ENCODE results near the gene SHROOM3.
"Not testable (repeated sequence)": the region's sequence is repeated elsewhere in the genome, so short reads cannot be mapped to it uniquely, and the experiment has no call there.

The SHROOM3 gene

DNA sequence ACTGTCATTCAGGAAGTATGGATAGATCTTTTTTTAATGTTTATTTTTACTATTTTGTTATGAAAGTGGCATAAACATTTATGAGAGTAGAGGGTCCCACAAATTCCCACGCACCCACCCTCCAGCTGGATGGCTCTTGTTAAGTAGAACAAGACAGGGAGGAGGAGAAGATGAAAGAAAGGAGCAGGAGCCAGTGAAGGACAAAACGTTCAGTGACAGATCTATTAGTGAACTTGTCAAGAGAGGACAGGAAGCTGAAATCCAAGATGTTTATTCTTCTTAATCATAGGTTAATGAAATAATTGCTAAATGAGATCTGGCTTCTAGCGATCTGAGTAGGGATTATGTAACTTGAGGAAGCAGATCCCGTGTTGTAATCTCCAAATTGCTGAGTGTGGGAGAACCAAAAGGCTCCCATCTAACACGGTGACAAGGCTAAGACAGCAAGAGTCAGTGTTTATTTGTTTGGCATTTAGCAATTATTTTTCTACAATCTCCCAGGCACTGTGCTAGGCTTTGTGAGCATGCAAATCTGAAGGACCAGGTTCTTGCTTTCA is 162.5 kb downstream of the SHROOM3 start:
- no peak for DNase-seq

DNA sequence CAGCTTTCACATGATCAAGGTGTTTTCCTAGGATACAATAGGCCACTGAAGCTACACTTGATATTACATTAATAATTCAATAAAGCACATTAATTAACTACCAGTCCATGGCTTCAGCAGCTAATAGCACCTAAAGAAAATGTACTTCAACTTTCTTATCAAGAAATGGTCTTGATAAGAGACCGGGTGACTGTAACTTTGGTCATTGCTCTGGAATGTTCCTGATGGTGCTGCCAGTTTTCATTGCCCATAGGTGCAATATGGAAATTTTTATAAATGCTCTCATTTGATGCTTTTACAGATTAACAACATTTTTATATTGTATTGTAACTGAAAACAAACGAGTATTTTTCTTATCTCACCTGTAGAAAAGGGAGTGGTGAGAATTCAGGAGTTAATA is 165.4 kb downstream of the SHROOM3 start:
- no peak for DNase-seq

DNA sequence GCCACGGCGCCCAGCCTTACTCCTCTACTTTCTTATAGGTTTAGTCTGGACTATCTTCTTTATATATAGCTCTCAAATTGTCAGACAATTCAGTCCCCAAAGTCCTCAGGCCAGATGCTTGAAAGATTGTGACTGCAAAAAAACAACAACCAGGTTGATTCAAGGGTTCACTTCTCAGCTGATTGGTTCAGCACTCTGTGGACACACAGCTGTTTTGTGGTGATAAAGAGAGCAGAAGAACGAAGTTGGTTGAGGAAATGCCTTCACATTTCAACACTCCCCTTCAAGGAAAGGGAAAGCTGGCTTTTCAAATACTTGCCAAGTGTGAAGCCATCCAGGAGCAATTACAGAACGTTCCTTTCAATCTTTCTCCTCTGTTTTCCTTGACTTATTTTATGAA is 166.8 kb downstream of the SHROOM3 start:
- DNase-seq = no peak

DNA sequence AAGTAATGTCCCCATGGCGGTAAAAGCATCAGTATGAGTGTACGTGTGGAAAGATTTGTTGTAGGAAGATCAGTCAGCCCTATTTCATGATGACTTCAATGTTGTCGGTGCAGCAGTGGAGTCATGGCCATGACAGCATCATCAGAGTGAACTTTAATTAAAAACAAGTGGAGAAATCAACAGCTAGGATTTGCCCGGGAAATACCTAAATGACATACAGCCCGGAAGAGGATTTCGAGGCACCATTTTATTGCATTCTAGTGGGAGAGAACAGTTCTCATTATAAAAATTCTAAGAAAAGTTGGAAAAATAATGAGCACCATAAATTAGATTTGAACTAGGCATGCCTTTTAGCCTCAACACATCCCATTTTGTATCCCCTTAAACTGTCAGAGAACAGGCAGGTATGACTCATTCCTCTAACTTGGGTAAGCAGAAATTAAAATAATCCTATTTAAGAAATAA is 170.1 kb downstream of the SHROOM3 start:
- DNase-seq = no peak

DNA sequence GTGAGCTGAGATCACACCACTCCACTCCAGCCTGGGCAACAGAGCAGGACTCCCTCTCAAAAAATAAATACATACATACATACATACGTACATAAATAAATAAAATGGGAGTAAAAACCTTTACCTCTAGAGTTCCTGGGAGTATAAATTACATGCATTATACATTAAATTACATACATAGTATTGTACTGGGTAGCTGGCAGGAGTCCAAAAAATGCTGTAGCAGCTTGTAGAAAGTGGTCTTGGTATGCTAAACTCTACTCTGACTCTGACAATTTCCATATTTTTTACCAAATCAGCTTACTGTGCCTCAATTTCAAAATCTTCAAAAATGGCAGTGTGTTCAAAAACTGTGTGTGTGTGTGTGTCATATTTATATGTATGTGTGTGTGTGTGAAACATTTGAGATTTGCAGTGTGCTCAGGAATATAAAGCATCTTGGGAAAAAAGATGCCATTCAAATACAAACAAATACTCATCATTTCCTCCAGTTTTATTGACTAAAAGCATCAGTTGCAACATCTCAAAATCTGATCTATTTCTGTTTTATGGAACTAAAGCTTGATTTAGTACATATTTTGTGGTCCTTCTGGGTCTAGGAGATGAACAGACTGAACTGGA is 171.7 kb downstream of the SHROOM3 start:
- no peak for DNase-seq

DNA sequence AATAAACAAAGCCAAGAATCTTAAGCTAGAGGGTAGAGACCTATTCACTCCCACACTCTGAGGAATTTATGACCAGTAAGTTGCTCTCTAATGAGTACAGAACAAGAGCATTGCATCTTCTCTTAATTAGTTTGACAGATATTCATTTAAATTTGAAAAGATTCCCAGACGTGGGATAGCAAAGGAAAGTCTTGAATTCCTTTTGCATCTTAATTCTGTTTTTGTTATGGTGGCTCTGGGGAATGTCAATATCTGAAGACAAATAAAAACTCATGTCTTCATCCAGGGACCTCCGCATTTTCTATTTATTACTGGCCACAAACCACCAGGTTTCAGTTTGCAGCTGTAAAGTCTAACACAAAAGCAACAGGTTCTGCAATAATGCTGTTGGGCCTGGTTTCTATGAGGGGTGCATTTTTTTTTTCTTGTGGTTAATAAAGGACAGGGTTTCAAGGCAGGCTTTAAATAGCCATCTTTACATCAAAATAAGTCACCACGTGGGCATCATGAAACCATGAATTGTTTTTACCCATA is 172.3 kb downstream of the SHROOM3 start:
- no peak for DNase-seq

DNA sequence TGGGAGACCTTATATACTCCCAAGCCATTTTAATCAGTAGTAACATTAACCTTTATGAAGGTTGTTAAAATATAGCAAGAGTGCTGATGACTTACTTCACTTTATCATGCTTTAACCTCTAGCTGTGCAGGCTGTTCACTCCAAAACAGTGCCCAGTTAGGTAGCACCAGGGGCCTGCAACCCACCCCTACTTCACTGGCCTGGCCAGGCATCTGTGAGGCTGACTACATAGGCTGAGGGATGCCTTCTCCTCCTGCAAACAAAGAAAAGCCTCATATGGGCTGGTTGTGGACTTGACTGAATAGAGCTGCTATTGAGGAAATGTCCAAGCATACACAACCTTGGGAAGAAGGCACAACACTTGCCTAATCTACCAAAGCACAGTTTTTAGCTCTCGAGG is 172.8 kb downstream of the SHROOM3 start:
- DNase-seq = no peak

DNA sequence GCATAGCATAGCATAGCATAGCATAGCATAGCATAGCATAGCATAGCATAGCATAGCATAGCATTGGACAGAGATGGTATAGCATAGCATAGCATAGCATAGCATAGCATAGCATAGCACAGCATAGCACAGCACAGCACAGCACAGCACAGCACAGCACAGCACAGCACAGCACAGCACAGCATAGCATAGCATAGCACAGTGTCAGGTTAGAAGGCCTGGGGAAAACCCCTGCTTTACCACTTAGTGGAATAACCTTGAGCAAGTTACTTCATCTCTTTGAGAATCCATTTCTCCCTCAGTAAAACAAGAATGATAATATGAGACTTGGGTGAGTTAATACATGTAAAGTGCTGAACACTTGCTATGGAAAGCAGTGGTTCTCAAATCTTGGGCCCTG is 173.5 kb downstream of the SHROOM3 start:
- DNase-seq = not testable (repeated sequence)

DNA sequence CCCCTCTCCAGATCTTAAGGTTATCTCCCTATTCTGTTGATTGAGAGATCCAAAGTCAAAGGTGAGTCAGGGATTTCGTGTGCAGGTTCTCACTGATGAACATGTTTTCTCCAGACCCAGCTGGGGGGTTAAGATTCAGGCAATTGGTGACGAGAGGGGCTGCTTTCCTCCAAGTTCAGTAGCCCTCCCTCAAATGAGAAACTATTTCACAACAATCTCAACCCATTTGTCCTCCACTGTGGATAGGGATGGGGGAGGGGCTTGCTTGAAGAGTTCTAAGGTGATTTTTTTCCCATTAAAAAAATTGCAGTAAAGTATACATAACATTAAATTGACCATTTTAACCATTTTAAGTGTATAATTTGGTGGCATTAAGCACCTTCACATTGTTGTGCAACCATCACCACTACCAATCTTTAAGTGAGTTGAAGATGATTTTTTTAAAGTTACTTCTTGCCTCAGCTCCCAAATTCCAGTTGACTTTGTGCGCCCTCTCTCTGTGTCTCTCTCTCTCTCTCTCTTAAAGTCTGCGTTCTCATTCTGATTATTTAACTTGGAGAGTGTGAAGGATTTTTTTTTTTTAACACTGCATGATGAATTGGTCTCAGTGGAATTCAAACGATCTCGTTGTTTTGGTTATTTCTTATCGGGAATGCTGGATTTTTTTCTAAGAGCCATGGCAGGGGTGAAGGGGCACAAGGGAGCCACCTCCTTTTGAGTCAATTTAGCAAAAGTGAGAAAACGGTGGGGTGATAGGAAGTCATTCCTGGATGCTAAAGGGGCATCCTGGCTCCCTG is 175.9 kb downstream of the SHROOM3 start:
- no peak for DNase-seq

DNA sequence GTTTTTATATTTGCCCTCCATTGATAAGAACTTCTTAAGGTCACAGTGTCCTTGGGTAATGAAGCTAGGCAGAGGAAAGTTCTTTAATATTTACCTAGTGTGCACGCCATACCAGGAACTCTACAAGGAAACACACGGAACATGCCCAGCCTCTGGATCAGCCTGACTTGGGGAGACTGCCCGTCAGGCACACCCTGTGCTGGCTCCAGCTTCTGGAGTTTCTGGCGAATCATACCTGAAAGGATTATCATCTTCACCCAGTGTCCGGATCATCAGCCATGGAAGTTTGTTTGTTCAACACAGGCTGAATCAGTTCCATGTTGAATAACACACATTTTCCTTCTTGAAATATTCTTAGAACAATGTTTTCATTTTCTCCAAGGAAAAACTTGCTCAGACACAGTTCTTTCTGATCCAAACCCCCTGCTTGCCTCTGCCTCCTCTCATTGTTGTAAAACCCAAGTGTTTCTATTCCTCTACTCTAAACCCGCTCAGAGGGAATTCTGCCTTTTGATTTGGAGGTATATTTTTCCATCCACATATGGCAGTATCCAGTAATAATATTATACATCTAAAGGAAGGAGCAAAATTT is 176.7 kb downstream of the SHROOM3 start:
- no peak for DNase-seq

DNA sequence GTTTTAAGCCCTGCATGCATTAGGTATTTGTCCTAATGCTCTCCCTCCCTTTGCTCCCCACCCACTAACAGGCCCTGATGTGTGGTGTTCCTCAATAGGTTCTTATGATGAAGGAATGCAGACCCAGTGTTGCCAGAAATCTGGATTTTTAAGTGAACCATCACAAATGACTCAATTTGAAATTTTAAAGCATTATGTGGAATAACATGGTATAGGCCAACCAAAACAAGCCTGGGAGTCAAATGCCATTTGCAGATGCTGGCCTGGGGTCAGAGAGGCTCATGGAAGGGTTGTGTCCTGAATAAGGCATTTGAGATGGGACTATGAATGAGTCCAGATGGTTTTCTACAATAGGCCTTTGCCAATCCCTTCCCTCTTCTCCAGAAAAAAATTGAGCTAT is 179.6 kb downstream of the SHROOM3 start:
- no peak for DNase-seq

DNA sequence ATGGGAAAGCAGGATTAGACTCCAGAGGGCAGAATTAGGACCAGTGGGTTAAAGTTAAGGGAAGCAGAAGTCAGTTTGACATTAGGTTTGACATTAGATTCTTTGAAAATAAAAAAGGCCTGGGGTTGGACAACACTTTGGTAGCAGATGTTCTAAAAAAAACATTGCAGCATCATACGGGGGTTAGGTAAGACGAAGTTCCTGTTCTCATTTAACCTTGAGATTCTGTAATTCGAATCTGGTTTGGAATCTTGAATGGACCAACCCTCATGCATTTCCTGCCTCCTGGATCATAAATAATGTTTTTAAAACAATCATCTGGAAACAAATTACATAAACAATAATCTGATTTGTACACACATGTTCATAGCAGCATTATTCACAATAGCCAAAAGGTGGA is 181.0 kb downstream of the SHROOM3 start:
- DNase-seq = no peak

DNA sequence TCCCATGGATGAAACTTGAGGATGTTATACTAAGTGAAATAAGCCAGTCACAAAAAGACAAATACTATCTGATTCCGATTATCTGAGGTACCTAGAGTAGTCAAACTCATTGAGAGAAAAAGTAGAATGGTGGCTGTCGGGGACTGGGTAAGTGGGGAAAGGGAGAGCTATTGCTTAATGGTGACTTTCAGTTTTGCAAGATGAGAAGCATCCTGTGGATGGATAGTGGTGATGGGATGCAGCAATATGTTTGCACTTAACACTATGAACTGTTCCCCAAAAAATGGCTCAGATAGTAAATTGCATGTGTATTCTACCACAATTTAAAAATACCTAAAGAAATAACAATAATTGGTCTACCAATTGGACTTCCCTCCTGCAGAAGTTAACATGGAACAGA is 181.5 kb downstream of the SHROOM3 start:
- DNase-seq = no peak

DNA sequence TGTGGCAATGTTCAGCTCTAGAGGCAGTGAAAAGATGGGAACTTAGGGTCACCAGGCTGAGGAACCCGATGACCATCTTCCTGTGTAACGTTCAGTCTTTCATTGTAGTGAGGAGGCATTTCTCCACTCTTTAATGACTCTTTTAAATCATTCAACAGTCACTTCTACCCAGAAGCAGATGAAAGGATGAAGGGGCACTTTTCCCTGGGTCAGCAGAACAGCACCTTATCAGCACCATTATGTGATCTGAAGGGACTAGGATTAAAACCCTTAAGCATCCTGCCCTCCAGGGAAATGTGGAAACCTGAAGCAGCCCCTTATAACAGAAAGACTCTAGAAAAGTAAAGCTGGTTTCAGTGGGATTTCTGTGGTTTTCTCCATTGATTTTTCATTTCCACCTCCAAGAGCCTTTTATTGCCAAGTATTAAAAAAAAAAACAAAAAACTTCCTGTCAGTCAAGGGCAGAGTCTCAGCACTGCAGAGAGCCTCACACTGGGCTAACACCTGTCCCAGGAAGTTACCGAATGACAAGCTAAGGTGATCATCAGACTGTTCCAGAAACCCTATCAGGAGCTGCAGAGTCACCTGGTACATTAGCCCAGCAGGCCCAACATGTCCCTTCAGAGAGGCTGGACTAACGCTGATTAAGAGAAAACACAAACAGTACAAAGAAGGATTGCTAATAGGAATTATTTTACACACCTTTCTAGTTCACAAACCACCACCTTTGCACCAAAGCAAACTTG is 185.9 kb downstream of the SHROOM3 start:
- no peak for DNase-seq

DNA sequence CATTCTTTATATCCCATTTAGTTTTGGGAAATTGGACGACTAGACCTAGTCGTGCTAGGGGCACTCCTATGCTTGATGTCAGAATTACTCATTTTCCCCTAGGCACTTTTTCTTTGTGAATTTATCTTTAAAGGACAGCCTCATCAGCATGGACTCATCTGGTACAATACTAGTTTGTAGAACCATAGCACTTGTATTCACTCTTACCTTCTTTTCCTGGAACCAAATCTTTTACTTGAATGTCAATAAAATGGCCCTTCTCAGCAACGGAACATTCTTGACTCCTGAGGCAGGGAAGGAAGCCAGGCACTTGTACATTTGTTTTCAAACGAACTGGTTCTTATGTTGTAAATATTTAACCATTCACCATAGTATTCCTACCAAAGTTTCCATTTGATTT is 187.1 kb downstream of the SHROOM3 start:
- no peak for DNase-seq

DNA sequence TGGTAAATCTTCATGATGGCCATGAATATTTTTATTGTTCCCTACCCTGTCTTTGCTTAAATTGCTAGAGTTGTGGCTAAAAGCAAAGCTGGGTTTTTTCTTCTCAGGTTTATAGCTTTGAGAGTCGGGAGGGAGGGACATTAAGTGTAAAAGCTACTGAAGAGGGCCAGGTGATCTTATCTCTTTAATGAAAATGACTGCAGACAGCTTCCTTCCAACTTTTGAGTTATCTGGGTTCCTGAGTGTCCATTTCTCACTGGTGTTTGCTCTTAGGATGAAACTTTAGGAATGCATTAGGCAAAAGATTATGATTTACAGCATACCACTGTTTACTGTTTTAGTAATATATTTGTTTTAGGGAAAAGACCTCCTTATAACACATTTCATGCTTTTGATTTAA is 187.7 kb downstream of the SHROOM3 start:
- DNase-seq = no peak

DNA sequence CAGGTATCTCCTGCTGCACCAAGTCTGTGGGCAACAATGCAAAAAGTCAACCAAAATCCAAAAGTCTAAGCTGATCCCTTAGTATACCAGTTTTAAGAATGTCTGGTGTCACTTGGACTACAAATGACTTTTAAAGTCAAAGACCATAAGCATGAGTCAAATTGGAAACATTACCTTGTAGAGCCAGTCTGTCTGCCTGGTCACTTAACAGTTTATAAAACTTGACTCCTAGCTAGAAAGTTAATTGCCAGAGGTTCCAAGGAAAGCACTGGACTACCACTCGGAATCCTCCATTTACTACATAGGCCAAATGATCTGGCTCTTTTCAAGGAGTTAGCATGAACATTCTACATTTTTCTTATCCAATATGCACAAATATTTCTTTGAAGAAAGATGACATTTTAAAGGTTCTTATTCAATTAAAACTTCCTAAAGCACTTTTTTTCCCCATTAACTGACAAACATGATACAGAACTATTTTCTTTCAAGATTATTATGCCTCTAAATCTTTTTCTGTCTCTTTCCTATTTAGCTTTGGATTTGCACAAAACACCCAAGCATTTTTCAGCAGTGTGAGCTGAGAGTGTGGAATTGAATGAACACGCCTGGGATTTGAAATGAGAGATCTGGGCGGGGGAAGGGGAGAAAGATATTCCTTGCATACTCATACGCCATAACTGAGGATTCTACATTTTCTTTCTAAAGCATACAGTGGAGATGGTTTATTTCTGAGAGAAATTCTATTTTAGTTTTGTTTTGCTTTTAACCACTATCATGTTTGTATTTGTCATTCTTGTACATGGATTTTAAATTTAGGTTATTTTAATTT is 188.4 kb downstream of the SHROOM3 start:
- no peak for DNase-seq

DNA sequence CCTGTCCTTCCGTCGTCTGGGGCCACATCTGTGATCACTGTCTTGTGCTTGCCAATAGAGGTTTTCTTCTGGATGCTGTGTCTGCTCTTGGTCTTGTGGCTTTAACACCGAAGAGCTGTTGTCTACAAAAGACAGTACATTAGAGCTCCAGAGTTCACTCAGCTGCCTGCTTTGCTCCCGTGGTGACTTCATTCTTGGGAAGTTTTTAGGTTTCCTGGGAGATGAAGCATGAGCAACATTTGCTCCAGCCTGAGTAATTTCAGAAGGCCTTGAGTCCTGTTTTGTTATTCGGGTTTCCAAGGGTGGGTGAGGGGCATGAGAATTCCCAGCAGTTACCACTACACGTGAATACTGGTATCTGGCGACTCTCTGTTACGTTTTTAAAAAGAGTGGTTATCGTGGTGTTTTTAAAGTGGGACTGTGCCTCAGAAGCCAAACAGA is 189.2 kb downstream of the SHROOM3 start:
- DNase-seq = no peak

DNA sequence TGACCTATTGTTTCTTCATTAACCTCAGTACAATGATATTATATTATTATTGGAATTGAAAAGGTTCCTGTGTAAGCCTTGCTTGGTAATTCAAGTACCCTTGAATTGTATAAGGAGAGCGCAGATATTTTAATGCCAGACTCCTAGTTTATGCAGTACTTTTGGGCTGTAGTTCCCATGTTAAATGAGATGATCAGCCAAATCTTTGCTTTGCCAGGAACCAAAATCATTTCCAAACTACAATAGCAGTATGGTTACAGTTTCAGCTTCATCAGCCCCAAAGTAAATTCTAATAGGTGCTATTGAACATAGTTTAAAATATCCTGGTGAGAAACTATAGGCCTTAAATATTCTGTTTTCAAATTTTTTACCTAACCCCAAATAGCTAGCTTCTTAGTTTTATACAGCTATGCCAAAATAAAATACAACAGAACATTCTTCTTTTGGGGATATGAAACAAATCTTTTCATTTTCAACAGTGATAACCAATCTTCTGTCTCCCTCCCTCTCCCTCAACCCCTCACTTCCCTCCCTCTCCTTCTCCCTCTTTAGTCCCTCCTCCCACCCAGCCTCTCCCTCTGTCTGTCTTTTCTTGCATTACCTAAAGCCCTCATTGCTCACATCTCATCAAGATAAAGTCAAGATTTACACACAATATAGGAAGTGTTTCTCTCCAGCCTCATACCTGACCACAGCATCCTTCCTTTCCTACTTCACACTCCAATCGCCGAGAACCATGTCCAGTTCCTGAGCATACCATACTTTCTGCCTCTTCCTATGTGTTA is 190.1 kb downstream of the SHROOM3 start:
- DNase-seq = no peak

DNA sequence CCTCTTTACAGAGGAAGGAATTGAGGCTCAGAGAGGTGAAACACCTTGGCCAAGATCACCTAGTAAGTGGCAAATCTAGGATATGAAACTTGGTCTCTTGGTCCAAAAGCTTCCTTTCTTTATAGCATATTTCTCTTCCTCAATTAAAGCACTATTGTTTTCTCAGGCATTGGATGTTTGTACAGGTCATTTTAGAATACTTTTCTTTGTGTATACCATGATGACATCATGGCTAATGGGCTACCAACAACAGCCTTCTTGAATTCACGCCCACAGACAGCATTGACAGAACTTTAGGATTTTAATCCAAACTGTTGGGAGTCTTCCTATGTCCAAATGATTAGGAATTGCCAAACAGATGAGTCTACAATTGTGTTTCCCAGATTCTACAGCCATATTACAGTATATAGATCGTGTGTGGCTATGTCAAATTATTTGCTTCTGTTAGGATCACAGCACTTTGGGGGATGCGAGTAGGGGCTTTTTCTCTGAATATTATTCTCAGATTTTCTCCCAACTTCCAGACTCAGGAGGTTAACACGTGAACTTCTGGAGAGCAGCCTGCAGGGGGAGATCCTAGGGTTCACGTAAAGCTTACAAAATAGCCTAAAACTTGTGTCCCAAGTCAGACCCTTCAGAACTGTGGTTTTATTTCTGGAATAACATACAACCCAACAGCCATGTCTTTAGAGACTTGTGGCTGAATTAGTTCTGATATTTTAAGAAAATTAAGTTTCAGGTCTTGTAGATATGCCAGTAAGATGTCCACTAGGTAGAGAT is 191.8 kb downstream of the SHROOM3 start:
- DNase-seq = no peak

Data from activated effector memory CD4-positive, alpha-beta T cell treated with Interleukin-2 at 50 U/mL for 16 hours (primary cell).